ENCODE results near the gene SAPCD1.

- TF ChIP-seq CTCF (IDR thresholded peaks at IDR 0.05) (no peak), EZH2 (IDR thresholded peaks at IDR 0.05; ENCODE audit: borderline replicate concordance, insufficient read depth, low read depth, low read length, poor library complexity, severe bottlenecking) (no peak)
These were observed 13.0 kb upstream of the SAPCD1 start for GRCh38 chr6:31749301-31750036.

All from B cell (primary cell).